GM19397 (cell line): Measurements from ENCODE around the gene PLA2G2E.
"Not testable (repeated sequence)": the region's sequence is repeated elsewhere in the genome, so short reads cannot be mapped to it uniquely, and the experiment has no call there.

Experiments
- ATAC-seq: cut with Tn5 transposase; IDR thresholded peaks from one replicate; pipeline ENCODE4 v1.9.1; 2021; ENCODE audit warnings: mild to moderate bottlenecking, moderate library complexity; ENCODE audit not compliant: unreplicated experiment

Gene PLA2G2E

GRCh38 chr1:19934336-19934735, 10.9 kb upstream of the PLA2G2E start:
- no peak for ATAC-seq

GRCh38 chr1:19932866-19933265, 9.4 kb upstream of the PLA2G2E start:
- no peak for ATAC-seq

GRCh38 chr1:19927130-19927421, 3.7 kb upstream of the PLA2G2E start:
- ATAC-seq, result not testable (repeated sequence)

DNA sequence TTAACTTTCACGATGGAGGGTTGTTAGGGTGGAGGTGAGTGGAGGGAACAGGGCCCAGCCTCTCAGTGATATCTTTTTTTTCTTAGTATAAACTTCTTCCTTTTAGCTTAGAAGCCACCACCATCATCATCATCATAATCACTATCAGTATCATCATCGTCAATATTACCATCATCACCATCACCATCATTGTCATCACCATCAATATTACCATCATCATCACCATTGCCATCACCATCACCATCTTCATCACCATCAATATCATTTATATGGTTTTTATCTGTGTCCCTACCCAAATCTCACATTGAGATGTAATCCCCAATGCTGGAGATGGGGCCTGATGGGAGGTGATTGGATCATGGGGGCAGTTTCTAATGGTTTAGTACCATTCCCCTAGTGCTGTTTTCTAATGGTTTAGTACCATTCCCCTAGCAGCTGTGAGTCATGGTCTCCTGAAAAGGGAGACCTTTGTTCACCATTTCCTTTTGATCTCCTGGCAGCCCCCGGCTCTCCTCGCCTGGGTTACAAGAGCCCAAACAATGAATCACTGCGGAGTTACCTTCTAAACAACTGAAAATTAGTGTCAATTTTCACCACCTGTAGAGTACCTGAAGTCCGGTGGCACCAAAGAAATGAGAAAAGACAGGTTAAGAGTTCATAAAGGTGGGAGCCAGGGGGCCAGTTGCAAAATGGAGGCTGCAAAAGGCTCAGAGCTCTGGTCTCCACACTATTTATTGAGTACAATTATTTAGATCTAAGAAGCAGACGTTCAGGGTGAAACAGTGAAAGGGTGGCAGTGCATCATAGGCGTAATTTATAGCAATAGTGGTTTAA, 3.1 kb upstream of the PLA2G2E start:
- ATAC-seq, result no peak

DNA sequence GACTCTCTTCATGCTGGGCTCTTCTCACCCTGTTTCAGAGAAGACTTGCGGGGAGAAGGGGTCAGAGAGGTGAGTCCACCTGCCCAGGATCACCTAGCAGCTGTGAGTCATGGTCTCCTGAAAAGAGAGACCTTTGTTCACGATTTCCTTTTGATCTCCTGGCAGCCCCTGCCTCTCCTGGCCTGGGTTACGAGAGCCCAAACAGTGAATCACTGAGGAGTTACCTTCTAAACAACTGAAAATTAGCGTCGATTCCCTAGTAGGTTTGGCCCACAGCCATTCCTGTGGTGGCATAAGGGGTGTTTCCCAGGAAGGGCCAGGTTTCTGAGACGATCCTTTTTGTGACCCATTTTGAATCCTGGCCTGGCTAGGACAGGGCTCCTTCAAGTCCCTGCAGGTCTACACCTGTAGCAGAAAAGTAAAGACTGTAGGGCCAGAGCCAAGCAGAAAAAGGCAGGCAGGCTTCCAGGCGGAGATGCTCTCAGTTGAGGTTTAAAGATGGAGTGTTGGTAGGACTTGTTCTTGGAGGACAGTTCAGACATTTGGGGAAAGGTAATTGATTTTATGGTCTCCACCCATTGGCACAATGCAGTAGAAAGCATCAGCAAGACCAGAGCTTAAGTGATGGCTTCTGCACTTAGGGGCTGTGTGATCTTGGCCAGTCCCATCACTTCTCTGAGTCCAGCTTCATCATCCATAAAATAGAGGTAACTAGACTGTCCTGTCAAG, 2.1 kb upstream of the PLA2G2E start:
- ATAC-seq, result no peak

GRCh38 chr1:19923953-19924346, 533 bp upstream of the PLA2G2E start:
- no peak for ATAC-seq

DNA sequence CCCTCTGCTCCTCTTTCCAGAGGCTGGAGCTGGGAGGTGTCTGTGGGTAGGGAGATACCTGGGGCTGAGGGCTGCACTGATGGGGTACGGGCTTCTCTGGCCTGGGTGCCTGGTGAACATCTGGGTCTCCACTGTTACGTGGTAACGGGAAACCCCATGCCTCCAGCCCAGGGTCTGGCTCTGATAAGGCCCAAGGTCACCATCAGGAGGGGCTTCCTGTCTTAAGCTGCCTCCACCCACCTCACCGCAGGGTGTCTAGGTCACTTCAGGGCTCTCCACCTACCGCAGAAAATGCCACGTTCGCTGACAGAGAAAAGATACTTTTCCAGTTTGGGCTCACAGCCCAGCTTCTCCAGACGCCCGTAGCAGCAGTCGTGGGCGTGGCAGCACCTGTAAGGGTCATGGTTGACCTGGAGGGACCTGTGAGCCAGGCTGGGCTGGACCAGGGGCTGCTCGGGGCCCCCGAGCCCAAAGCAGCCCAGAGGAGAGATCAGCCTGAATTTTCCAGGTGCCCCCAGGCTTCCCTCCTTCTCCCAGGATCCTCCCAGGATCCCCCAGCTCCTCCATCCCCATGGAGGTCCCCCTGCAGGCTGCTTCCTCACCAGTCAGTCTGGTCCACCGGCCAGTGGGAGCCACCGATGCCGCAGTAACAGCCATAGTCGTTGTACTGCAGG, 1.3 kb downstream of the PLA2G2E start:
- no peak for ATAC-seq

DNA sequence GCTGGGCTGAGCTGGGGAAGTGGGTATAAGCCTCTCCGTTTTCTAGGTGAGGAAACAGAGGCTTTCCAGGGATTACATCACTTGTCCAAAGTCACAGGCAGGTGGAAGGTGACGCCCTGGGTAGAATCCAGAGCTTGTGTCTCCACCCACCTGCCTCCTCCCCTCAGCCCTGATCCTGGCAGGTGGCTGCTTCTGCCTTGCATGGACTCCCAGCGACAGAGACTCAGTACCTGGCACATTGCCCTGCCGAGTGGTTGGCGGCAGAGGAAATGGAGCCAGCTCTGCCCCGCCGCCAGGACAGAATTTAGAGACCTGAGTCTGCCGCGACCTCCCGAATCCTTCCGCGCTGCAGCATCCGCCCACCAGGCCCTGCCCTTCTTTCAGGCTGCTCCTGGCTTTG, 2.1 kb downstream of the PLA2G2E start:
- no peak for ATAC-seq

GRCh38 chr1:19920132-19920710, 3.2 kb downstream of the PLA2G2E start:
- ATAC-seq, result no peak

DNA sequence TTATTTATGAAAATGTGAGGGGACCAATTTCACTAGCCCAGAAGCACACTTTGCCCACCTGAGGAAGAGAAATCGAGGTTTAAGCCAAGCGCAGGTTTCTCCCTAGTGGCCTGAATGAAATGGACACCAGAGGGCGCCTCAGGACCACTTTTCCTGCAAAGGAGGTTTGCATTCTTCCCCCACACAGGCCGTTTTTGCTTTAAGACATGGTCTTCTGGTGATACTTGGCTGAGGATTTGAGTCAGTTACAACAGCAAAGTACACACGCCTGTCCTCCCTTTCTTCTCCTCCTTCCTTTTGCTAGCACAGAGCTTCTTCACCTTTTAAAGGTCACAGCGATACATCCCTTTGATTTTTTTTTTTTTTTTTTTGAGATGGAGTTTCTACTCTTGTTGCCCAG, 5.4 kb downstream of the PLA2G2E start:
- ATAC-seq, result no peak

- no peak for ATAC-seq
Measured at GRCh38 chr1:19910650-19911049, 12.8 kb downstream of the PLA2G2E start.

- ATAC-seq, result no peak
Measured at GRCh38 chr1:19909971-19910370, 13.4 kb downstream of the PLA2G2E start.

DNA sequence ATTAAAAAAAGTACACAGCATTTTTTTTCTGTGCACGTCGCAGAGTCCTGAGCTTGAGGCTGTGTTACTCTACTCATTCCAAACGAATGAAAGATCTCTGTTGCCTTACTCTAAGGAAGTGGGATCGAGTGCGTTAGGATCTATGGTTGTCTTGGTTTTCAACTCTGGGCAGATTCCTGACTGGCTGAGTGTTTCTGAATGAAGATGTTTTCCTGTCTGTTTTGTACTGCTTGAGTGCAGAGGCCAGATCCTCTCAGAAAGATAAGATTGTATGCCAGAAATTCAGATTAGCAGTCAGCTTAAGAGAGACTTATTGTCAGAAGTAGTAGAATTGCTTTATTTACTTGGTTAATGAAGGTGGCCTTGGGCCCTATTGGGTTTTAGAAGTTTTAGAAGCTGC, 14.0 kb downstream of the PLA2G2E start:
- no peak for ATAC-seq

DNA sequence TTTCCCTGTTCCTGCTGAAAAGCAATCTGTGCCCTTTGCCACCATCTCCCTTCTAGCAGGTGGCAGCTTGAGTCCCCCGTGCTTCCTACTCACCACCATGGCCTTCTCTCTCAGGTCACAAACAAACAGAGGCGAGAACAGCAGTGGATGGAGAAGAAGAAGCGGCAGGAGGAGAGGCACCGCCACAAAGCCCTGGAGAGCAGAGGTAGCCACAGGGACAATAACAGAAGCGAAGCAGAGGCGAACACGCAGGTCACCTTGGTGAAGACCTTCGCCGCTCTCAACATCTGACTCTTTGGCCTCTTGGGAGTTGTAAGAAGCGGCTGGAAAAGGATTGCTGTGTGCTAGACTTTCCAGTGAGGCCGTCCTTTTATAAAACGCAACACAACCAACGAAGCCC, 16.0 kb downstream of the PLA2G2E start:
- no peak for ATAC-seq

DNA sequence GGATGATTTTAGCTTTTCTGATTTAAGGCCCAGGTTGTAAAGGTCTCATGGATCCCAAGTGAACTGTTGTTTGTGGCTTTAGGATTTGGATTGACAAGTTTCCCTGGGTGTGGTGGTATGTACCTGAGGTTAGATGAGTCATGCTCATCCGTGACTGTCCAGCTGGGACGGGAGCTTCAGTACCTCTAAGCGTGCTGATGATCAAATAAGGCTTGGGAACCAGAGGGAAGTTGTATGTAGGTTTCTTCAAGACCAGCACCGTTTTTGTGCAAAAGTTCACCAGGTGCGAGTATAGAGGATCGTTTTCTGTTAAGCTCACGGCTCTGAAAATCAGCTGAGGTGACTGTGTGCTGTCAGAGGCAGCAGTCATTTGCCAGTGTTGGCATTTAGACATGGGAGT, 19.8 kb downstream of the PLA2G2E start:
- no peak for ATAC-seq

GRCh38 chr1:19901653-19902052, 21.8 kb downstream of the PLA2G2E start:
- no peak for ATAC-seq

- no peak for ATAC-seq
Measured at GRCh38 chr1:19894218-19894617, 29.2 kb downstream of the PLA2G2E start.

DNA sequence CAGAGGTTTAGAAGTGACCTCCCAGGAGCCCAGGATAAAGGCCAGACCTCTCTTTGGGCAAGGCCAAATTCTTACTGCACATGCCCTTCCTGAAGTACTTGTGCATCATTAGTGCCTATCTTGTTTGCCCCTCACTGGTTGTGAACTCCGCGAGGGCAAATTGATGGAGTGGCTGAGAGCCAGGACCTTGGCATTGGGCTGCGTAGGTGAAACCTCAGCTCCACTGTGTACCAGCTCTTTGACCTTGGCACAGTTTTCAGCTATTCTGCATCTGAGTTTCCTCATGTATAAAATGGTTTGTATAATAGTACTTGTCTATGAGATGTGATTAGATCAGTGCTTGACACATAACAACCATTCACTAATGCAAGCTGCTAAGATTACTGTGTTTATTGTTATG, 29.7 kb downstream of the PLA2G2E start:
- no peak for ATAC-seq

- ATAC-seq, result no peak
Measured at GRCh38 chr1:19892628-19893168, 30.7 kb downstream of the PLA2G2E start.

GRCh38 chr1:19892129-19892528, 31.3 kb downstream of the PLA2G2E start:
- no peak for ATAC-seq

GRCh38 chr1:19889656-19890055, 33.8 kb downstream of the PLA2G2E start:
- no peak for ATAC-seq
